Stimulated activated CD4-positive, alpha-beta T cell treated with anti-CD3 and anti-CD28 coated beads, Interleukin-2, amount 100 ng/mL, for 4 hours (primary cell): ENCODE data around the gene TEKT2.

Experiments used
- DNase-seq: peaks from one replicate; pipeline ENCODE4 v3.0.0-alpha.2; 2020; ENCODE audit warnings: low read depth

TEKT2 gene

DNA sequence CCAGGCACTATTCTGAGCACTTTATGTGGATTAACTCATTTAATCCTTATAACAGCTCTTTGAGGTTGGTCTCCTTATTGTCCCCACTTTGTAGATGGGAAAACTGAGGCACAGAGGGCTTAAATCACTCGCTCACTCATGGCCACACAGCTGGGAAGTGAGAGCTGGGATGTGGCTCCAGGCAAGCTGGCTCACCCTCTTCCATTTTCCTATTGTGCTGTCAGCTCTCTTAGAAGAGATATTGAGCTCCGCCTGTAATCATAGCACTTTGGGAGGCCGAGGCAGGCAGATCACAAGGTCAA, 45.0 kb downstream of the TEKT2 start:
- DNase-seq: no peak

DNA sequence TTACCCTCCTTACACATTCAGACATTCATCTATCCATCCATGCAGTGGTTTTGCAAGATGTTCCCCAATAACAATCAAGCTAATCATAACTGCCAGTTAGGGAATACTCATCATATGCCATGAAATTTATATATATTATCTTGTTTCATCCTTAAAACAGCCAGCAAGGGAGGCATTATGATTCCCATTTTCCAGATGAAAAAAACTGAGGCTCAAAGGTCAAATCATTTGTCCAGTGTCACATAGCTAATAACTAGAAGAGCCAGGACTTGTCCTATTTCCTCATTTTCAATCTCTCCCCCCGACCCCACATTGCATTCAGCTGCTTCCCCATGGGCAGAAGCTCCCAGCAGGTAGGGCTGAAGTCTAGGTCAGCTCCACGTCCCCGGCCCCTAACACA, 48.1 kb downstream of the TEKT2 start:
- no peak for DNase-seq

DNA sequence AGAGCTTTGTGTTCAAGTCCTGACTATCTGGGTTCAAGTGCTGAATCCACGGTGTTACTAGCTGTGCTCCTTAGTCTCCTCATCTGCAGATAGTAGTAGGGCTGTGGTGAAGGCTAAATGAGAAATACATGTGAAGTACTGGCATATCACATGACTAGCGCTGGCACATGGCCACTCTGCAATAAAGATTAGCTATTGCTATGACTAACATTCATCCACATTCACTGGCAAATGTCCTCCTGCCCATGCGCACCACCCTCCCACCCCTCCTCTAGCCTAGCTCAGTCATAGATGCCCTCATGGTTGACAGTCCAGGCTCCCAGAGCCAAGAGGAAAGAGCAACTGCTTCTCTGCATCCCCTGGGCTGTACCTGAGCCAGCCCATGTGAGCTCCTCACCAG, 49.6 kb downstream of the TEKT2 start:
- DNase-seq: no peak

DNA sequence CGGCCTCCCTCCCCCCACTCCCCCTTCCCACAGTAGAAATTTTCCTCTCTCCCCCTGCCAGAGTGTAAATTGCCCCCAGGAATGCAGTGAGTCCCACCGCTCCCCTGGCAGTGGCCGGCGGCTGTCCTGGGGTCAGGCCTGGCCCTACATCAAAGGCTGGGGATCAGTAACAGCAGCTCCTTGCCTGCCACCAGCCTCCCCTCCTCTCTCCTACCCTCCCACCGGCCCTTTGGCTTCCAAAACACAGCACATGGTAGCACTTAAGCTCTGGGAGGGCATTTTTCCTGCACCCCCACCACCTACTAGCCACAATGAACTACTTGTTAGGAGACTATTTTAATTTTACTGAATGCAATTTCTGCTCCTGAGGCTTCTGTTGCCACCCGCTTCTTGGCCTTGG, 50.1 kb downstream of the TEKT2 start:
- no peak for DNase-seq

DNA sequence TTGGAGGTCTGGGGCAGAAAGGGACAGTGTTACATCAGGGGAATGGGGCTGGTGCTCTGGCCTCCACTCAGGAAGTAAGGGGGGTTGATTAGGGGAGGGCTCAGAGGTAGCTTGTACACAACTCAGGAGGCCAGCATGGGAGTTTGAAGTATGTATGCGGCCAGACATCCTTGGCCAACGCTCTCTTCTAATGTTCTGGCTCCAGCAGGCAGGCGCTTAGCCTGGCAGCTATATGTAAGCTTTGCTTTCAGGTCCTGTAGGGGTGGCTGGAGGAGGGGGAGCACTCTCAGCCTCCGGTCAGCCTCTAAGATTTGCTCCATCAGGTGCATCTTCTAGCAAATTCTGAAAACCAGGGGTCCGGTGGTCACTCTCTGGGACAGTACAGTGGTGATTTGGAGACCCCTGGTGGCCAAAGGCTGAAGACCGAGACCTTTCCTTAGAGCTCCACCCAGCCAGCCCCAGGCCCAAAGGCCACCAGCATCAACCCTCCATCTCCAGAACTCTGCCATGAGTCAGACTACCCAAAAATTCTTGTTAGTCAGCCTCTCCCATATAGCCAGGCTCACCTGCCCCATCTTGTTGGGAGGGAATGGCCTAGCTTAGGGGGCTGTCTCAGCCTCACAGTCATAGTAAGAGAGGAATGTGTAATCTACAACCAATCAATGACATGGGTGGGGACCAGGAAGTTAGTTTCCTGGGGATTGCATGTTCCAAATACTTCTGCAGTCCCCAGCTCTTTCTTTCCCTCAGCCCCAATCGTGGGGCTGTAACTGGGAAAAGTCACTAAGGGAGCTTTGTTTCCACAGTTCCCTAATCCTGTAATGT, 50.8 kb downstream of the TEKT2 start:
- DNase-seq: no peak

DNA sequence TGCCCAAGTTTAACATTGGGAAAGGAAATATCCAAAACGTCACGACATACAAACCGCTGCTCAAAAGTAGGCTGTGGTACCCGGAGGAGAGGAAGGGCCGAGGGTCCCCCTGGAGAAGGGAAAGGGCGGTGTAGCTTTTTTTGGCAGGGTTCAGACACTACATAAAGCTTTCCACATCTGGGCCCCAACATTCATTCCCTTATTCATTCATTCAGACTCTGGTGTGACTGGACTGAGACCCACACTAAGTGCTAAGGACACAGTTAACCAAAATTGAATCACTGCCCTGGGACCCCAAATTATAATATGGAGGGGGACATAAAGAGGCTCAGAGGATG, 51.4 kb downstream of the TEKT2 start:
- DNase-seq: no peak

DNA sequence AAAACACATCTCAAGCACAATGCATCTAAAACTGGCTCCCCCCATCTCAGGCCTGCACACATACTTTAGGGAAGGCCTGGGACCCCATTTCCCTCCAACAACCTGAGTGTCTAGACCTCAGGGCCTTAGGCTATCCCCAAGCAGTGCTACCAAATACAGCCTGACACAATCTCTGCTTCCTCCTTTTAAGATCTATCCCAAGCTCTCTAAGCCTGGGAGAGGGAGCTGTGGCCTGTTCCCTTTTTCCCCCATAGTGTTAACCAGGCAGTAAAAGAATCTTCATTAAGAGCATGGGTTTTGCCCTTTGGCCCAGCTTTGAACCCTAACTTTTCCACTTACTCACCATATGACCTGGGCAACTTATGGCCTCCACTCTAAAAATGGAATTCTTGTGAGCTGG, 51.9 kb downstream of the TEKT2 start:
- no peak for DNase-seq

DNA sequence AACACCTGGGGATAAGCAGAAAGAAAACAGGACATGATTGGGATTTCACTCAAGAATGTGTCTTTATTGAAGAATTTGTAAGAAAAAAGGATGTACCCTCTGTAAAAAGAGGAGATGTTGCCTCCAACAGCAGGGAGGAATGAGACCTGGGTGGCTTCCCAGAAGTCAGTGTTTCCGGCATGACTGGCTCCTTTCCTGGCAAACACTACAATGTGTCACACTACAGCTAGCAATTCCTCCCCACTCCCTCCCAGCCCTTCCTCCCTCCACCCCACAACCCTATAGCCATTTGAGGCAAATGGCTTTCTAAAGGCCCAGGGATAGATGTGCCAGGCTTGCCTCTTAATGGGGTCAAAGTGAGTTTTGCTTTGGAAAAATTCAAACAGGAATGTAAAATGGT, 52.6 kb downstream of the TEKT2 start:
- no peak for DNase-seq

DNA sequence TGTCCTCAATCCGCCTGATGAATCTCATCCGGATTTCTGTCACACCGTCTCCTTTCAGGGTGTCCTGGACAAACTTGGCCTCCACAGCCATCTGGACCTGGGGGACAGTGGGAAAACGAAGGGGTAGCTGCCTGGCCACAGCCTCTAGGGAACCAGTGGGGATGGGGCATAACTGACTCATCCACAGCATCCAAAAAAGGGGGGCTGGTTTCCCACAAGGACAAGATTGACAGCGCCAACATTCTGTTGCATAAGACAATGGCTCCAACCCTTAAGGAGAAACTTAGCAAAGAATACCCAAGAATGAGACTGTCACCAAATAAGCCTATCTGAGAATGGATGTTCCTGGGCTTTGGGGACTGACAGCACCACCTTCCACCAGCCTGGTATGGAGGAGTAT, 53.3 kb downstream of the TEKT2 start:
- no peak for DNase-seq

DNA sequence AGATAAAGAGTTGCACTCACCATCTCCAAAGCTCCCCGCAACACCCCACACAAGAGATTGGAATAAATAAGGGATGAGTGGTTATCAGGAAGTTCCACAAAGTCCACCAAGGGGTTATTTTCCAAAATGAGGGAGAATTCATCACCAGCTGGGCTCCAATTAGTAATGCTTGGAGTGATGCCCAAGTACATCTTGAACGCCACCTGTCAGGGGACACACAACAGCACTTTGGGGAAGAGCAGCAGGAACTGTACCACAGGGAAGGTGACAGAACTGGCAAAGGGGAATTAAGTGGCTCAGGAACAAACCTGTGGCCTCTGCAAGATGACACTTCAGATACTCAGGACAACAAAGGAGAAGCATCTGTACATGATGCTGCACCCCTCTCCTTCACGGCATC, 53.9 kb downstream of the TEKT2 start:
- DNase-seq: no peak
